ENCODE results near the gene DAP. TPM values are rescaled to one million over a fixed set of nuclear protein-coding genes. Genes with fewer than 3 reads are reported as not detected.

Gene DAP
- total and polyA plus RNA-seq, 2 of the 4 experiments (the other 2 are of a cell fraction), result 49.6 to 189 TPM

GRCh38 chr5:10729320-10730042 lies 31.6 kb downstream of the DAP start (continued):
- no peak for TF ChIP-seq SMC3 (IDR thresholded peaks at IDR 0.05; ENCODE audit: low read depth, low read length)

GRCh38 chr5:10728679-10729078 lies 32.4 kb downstream of the DAP start:
- no peak overlapping the region for H2AK9ac ChIP-seq (replicated peaks; ENCODE audit: low read depth, low read length, poor library complexity)
- ChIA-PET CTCF (interaction anchor here (1.0 kb wide), 1 partner anchor 32 kb away, joined by 3 read pairs; the partner anchor contains the start of gene DAP), POLR2A (ENCODE audit: unreplicated experiment) (no interaction called here)
- H3K27me3 ChIP-seq (ENCODE audit: control insufficient read depth, insufficient read depth, low read length), result no peaks in the 10 kb centered on the region
- H3K27ac ChIP-seq (ENCODE audit: insufficient read depth, low read length), result no peak overlapping the region
- no peak overlapping the region for H2BK120ac ChIP-seq (ENCODE audit: low read depth, low read length)
- H4K5ac ChIP-seq (ENCODE audit: low read depth, low read length), result no peak overlapping the region
- no peak overlapping the region for H3K23ac ChIP-seq (ENCODE audit: low read depth, low read length)
- H3K4ac ChIP-seq (ENCODE audit: low read depth, low read length), result no peak overlapping the region
- H3K79me1 ChIP-seq (ENCODE audit: low read depth in 1 of 2, low read length in 2 of 2), result peaks cover 44 to 84% of the 10 kb centered on the region in 2 experiments
- no peak overlapping the region for H2AFZ ChIP-seq (replicated peaks; ENCODE audit: low read length, poor library complexity)
- H4K20me1 ChIP-seq (ENCODE audit: insufficient read depth, low read length), result 0 out of 2 replicates have a peak, but pooled peaks cover 3% of the 10 kb centered on the region
- ATAC-seq (ENCODE audit: low read depth) (no peak), DNase-seq (no peak)
- H3K4me2 ChIP-seq (ENCODE audit: low read depth, low read length), result no peak overlapping the region
- no TSS peak for BruUV-seq (replicated peaks)
- H3K18ac ChIP-seq (ENCODE audit: low read depth, low read length), result no peak overlapping the region
- no CpG with 5 or more reads among the region's 6 CpGs for WGBS, 2 experiments (ENCODE audit: extremely low coverage in 2 of 2, insufficient read length in 1 of 2)
- peaks cover 27% of the 10 kb centered on the region for H3K4me1 ChIP-seq (ENCODE audit: control insufficient read depth, insufficient read depth, low read length)
- H3K9ac ChIP-seq (ENCODE audit: low read depth, low read length), result no peak overlapping the region
- H2BK20ac ChIP-seq (ENCODE audit: low read depth, low read length), result no peak overlapping the region
- H2BK15ac ChIP-seq (ENCODE audit: low read depth, low read length), result no peak overlapping the region
- dilution Hi-C loops (cut with HindIII; ENCODE audit: low sequenced_read_pairs, unreplicated experiment), result no loop called here
- H3K4me3 ChIP-seq (ENCODE audit: insufficient read depth, low read depth, low read length), result no peak overlapping the region
- intact Hi-C loops (cut with micrococcal nuclease), result no loop called here
- no peak for TF ChIP-seq CHD1 (IDR thresholded peaks at IDR 0.05; ENCODE audit: low read depth, low read length)
- no peak for TF ChIP-seq NFE2L2 (IDR thresholded peaks at IDR 0.05; ENCODE audit: low read depth, low read length)
- no peak for TF ChIP-seq CTCF (conservative IDR thresholded peaks at IDR 0.05; ENCODE audit: low read depth, low read length)
- no peak for TF ChIP-seq MAFK (IDR thresholded peaks at IDR 0.05; ENCODE audit: low read depth, low read length)
- TF ChIP-seq POLR2A (IDR thresholded peaks at IDR 0.05; ENCODE audit: low read depth, low read length), result no peak
- TF ChIP-seq ELK1 (IDR thresholded peaks at IDR 0.05; ENCODE audit: borderline replicate concordance, low read depth, low read length), result no peak
- TF ChIP-seq RAD21 (IDR thresholded peaks at IDR 0.05; ENCODE audit: low read length), result no peak
- no peak for TF ChIP-seq MXI1 (IDR thresholded peaks at IDR 0.05; ENCODE audit: borderline replicate concordance, low read depth, low read length)
- TF ChIP-seq USF2 (IDR thresholded peaks at IDR 0.05; ENCODE audit: low read depth, low read length), result no peak
- TF ChIP-seq RFX5 (IDR thresholded peaks at IDR 0.05; ENCODE audit: low read depth, low read length), result no peak
- no peak for TF ChIP-seq RCOR1 (IDR thresholded peaks at IDR 0.05; ENCODE audit: insufficient replicate concordance, low read length)
- no peak for TF ChIP-seq BHLHE40 (IDR thresholded peaks at IDR 0.05; ENCODE audit: low read depth, low read length)
- H2BK5ac ChIP-seq (ENCODE audit: low read depth, low read length, poor library complexity, severe bottlenecking), result no peak overlapping the region
- in situ Hi-C loops (cut with MboI; ENCODE audit: low sequenced_read_pairs), result no loop called here
- H3K14ac ChIP-seq (replicated peaks; ENCODE audit: low read depth, low read length), result no peak overlapping the region
- peaks cover 43% of the 10 kb centered on the region for H3K9me1 ChIP-seq (ENCODE audit: insufficient read depth, low read length)
- peaks cover 17% of the 10 kb centered on the region for H3K36me3 ChIP-seq (ENCODE audit: control insufficient read depth, insufficient read depth, low read length)
- no peak overlapping the region for H4K8ac ChIP-seq (ENCODE audit: low read depth in 2 of 2, low read length in 2 of 2)
- no peaks in the 10 kb centered on the region for H3K9me3 ChIP-seq (ENCODE audit: control insufficient read depth, insufficient read depth, low read length)
- H4K91ac ChIP-seq (ENCODE audit: insufficient read depth, low read depth, low read length), result no peak overlapping the region
- no peak overlapping the region for H2AK5ac ChIP-seq (ENCODE audit: low read depth, low read length)
- no peak overlapping the region for H3K56ac ChIP-seq (ENCODE audit: extremely low read depth, insufficient read depth, low read length)
